NCI-H1694 treated with DMSO at 0.1 percent for 48 hours (cell line): Measurements from ENCODE around the gene SERPINA3.

Source experiments
- DNase-seq: peaks from one replicate; lab custom pipeline; 2025; lab: John Stamatoyannopoulos, UW

SERPINA3 gene

DNA sequence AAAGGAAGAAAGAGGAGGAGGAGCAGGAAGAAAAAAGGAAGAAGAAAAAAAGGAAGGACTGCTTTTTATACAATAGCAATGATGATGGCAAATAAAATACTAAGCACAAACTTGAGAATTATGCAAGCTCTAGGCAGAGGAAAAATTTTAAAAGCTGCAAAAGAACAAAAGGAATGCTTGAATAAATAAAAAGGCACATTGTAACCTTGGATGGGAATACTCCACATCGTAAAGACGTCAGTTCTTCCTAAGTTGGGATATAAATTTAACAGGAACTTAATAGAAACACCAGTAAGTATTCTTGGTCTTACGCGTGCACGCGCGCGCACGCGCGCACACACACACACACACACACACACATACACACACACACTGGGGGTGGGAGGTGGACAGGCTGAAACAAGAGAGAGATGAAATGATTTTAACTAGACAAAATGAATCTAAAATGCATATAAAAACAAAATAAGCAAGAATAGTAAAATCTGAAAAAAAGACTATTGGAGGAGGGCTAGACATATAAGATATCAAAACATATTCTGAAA lies 43.0 kb downstream of the SERPINA3 start:
- no peak for DNase-seq

GRCh38 chr14:94656043-94656442 lies 43.9 kb downstream of the SERPINA3 start:
- DNase-seq = no peak

DNA sequence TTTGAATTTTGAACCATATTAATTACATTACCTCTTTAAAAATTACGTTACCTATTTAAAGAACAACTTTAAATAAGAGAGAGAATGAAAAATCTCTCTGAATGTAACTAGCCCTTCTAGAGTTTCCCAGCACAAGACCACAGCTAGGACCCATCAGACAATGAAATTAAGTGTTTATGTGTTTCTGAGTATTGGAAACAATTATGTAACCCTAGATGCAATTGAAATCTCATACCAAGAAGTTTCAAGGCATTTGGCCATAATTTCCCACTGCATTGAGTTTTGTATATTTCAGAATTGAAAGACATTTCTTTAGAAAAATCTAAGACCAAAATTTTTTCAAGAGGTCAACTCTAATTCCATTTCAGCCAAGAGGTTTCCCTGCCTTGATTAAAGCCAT lies 47.1 kb downstream of the SERPINA3 start:
- DNase-seq = no peak

DNA sequence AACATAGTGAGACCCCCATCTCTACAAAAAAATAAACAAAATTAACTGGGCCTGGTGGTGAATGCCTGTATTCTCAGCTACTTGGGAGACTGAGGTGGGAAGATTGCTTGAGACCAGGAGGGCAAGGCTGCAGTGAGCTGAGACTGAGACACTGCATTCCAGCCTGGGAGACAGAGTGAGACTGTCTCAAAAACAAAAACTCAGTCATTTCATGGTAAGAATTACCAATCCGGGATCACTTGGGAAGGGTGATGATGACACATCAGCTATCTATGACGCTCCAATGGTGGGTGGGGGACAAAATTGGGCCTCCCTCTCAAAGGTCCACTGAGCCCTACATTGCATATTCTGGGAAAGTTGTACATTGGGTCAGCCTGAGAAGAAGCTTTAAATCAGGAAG lies 47.7 kb downstream of the SERPINA3 start:
- no peak for DNase-seq

- no peak for DNase-seq
Measured at GRCh38 chr14:94660306-94660946, 48.2 kb downstream of the SERPINA3 start.

GRCh38 chr14:94663538-94663937 lies 51.3 kb downstream of the SERPINA3 start:
- DNase-seq = no peak

- no peak for DNase-seq
Measured at GRCh38 chr14:94663965-94664704, 51.9 kb downstream of the SERPINA3 start.

DNA sequence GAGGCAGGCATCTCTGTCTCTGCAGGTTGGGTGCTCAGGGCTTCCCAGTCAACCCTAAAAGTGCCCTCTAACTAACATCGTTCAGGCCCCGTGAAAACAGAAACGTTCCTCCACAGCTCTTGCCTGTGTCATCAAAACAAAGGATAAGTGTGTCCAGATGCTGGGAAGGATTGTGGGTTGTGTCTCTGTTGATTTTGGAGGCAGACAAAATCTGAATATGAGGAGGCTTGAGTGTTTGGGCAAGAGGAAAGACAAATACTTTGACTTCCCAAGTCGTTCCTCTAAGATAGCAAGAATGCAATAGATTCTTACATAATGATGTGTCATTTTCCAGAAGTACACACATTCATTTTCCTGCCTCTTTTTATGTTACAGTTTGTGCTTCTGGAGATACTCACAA lies 52.9 kb downstream of the SERPINA3 start:
- DNase-seq = no peak

- no peak for DNase-seq
Measured at GRCh38 chr14:94665544-94665943, 53.4 kb downstream of the SERPINA3 start.

GRCh38 chr14:94670692-94671285 lies 58.6 kb downstream of the SERPINA3 start:
- DNase-seq = no peak

- no peak for DNase-seq
Measured at GRCh38 chr14:94671870-94672444, 59.8 kb downstream of the SERPINA3 start.

GRCh38 chr14:94673071-94673470 lies 60.9 kb downstream of the SERPINA3 start:
- no peak for DNase-seq
